ENCODE results near the gene CALHM5.

DNA sequence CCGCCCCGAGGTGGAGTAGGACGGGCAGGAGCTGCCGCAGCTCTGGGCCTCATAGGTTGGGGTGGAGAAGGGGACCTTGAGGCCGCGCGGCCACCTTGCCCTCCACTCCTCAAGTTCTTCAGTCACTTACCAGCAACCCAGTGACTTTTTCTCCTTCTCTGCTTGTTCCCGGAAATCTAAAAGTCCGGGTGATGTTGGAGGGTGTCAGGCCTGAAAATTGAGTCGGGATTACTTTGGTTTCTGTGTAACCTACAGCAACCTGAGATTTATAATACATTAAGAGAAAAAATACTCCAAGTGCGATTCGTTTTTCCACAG lies 60.2 kb downstream of the CALHM5 start:
- TF ChIP-seq, protein P1, sequence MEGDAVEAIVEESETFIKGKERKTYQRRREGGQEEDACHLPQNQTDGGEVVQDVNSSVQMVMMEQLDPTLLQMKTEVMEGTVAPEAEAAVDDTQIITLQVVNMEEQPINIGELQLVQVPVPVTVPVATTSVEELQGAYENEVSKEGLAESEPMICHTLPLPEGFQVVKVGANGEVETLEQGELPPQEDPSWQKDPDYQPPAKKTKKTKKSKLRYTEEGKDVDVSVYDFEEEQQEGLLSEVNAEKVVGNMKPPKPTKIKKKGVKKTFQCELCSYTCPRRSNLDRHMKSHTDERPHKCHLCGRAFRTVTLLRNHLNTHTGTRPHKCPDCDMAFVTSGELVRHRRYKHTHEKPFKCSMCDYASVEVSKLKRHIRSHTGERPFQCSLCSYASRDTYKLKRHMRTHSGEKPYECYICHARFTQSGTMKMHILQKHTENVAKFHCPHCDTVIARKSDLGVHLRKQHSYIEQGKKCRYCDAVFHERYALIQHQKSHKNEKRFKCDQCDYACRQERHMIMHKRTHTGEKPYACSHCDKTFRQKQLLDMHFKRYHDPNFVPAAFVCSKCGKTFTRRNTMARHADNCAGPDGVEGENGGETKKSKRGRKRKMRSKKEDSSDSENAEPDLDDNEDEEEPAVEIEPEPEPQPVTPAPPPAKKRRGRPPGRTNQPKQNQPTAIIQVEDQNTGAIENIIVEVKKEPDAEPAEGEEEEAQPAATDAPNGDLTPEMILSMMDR (IDR thresholded peaks at IDR 0.05), result no peak
- TF ChIP-seq POLR2A (IDR thresholded peaks at IDR 0.05) (no peak), POLR2AphosphoS5 (IDR thresholded peaks at IDR 0.05) (no peak)
